Neural progenitor cell (in vitro differentiated cells): ENCODE results near the gene CCNB1. TPM values are rescaled to one million over a fixed set of nuclear protein-coding genes. Genes with fewer than 3 reads are reported as not detected.
"Not testable (repeated sequence)": the region's sequence is repeated elsewhere in the genome, so short reads cannot be mapped to it uniquely, and the experiment has no call there.

ENCODE experiments used
- DNase-seq: peaks from one replicate; pipeline ENCODE4 v3.0.0-alpha.2; 2016; ENCODE audit warnings: low spot score
- H2AFZ ChIP-seq: fragments of 200-600 bp; sonication (generic); replicated peaks from 2 replicates; pipeline ENCODE4 v1.6.1; 2016; ENCODE audit warnings: antibody characterized with exemption
- H3F3A ChIP-seq: fragments of 200-600 bp; sonication (generic); 2 replicates; pipeline ENCODE4 v1.6.1; 2016; ENCODE audit warnings: antibody characterized with exemption, low read depth
- H3K27ac ChIP-seq: fragments of 200-600 bp; sonication (generic); 2 replicates; pipeline ENCODE4 v1.5.1; 2016; ENCODE audit warnings: mild to moderate bottlenecking
- H3K27me3 ChIP-seq: fragments of 200-600 bp; sonication (generic); 2 replicates; pipeline ENCODE4 v1.6.1; 2016; ENCODE audit warnings: mild to moderate bottlenecking, moderate library complexity
- H3K36me3 ChIP-seq: fragments of 200-600 bp; sonication (generic); 2 replicates; pipeline ENCODE4 v1.5.1; 2016
- H3K4me1 ChIP-seq: fragments of 200-600 bp; sonication (generic); 2 replicates; pipeline ENCODE4 v1.6.1; 2016; ENCODE audit warnings: mixed run types
- H3K4me2 ChIP-seq: fragments of 200-600 bp; sonication (generic); 2 replicates; pipeline ENCODE4 v1.6.1; 2016
- H3K4me3 ChIP-seq: fragments of 200-600 bp; sonication (generic); 2 replicates; pipeline ENCODE4 v1.5.1; 2016
- H3K79me2 ChIP-seq: fragments of 200-600 bp; sonication (generic); 2 replicates; pipeline ENCODE4 v1.6.1; 2016; ENCODE audit warnings: low read depth
- H3K9ac ChIP-seq: fragments of 200-600 bp; sonication (generic); 2 replicates; pipeline ENCODE4 v1.6.1; 2016
- H3K9me3 ChIP-seq: fragments of 200-600 bp; sonication (generic); 2 replicates; pipeline ENCODE4 v1.5.1; 2016; ENCODE audit warnings: low read depth
- H4K20me1 ChIP-seq: fragments of 200-600 bp; sonication (generic); 2 replicates; pipeline ENCODE4 v1.6.1; 2016; ENCODE audit warnings: low read depth
- H3K27ac Mint-ChIP-seq: 3 replicates; pipeline ENCODE4 v1.8.0; 2021; ENCODE audit warnings: mixed read lengths
- H3K27me3 Mint-ChIP-seq: 2 replicates; pipeline ENCODE4 v1.8.0; 2022; ENCODE audit warnings: low read depth, mild to moderate bottlenecking, inconsistent platforms, moderate library complexity, mixed read lengths; ENCODE audit not compliant: insufficient read depth
- H3K36me3 Mint-ChIP-seq: 3 replicates; pipeline ENCODE4 v1.8.0; 2021; ENCODE audit warnings: mixed read lengths
- H3K4me1 Mint-ChIP-seq: 3 replicates; pipeline ENCODE4 v1.8.0; 2021; ENCODE audit warnings: mixed read lengths
- H3K4me3 Mint-ChIP-seq: 3 replicates; pipeline ENCODE4 v1.8.0; 2021; ENCODE audit warnings: mild to moderate bottlenecking, moderate library complexity, mixed read lengths
- H3K9me3 Mint-ChIP-seq: 3 replicates; pipeline ENCODE4 v1.8.0; 2020; ENCODE audit warnings: mixed read lengths
- EZH2 ChIP-seq: fragments of 200-600 bp; sonication (generic); IDR thresholded peaks from 2 replicates; pipeline ENCODE4 v1.6.1; 2017; ENCODE audit warnings: antibody characterized with exemption, mild to moderate bottlenecking, moderate library complexity
- EZH2phosphoT487 ChIP-seq: fragments of 200-600 bp; sonication (generic); IDR thresholded peaks from 2 replicates; pipeline ENCODE4 v1.6.1; 2017; ENCODE audit warnings: antibody characterized with exemption
- total RNA-seq: library from RNA; depleted of rRNA; stranded (reverse); fragments of >200 nt; gene quantifications from 2 replicates; pipeline ENCODE4 v1.2.3, GENCODE V29; 2015; ENCODE audit warnings: low replicate concordance
- TF ChIP-seq, protein P1 (sequence below): fragments of 200-600 bp; sonication (generic); IDR thresholded peaks from 2 replicates; pipeline ENCODE4 v1.5.1; 2017; ENCODE audit warnings: antibody characterized with exemption, mild to moderate bottlenecking

Gene CCNB1
- total RNA-seq, 1 donor from 2014 or later: 408 TPM

DNA sequence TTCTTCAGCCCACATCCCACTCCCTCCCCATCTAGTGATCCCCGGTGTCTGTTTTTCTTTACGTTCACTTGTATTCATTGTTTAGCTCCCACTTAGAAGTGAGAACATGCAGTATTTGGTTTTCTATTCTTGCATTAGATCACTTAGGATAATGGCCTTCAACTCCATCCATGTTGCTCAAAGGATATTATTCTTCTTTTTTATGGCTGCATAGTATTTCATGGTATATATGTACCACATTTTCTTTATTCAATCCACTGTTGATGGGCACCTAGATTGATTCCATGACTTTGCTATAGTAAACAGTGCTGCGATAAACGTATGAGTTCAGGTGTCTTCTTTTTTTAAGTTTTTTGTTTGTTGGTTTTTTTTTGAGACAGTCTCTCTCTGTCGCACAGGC, 29.1 kb upstream of the CCNB1 start:
- no peak for TF ChIP-seq EZH2phosphoT487
- TF ChIP-seq, protein P1, sequence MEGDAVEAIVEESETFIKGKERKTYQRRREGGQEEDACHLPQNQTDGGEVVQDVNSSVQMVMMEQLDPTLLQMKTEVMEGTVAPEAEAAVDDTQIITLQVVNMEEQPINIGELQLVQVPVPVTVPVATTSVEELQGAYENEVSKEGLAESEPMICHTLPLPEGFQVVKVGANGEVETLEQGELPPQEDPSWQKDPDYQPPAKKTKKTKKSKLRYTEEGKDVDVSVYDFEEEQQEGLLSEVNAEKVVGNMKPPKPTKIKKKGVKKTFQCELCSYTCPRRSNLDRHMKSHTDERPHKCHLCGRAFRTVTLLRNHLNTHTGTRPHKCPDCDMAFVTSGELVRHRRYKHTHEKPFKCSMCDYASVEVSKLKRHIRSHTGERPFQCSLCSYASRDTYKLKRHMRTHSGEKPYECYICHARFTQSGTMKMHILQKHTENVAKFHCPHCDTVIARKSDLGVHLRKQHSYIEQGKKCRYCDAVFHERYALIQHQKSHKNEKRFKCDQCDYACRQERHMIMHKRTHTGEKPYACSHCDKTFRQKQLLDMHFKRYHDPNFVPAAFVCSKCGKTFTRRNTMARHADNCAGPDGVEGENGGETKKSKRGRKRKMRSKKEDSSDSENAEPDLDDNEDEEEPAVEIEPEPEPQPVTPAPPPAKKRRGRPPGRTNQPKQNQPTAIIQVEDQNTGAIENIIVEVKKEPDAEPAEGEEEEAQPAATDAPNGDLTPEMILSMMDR: no peak
- no peak for TF ChIP-seq EZH2

GRCh38 chr5:69138766-69139165, 28.2 kb upstream of the CCNB1 start:
- H3K4me3 Mint-ChIP-seq: no peak overlapping the region
- H3K27ac ChIP-seq: no peak overlapping the region
- H3K27me3 Mint-ChIP-seq: no peaks in the 10 kb centered on the region
- H3K36me3 ChIP-seq: no peaks in the 10 kb centered on the region
- no peaks in the 10 kb centered on the region for H3K4me1 ChIP-seq
- no peaks in the 10 kb centered on the region for H3K4me1 Mint-ChIP-seq
- no peaks in the 10 kb centered on the region for H3F3A ChIP-seq
- H3K9ac ChIP-seq: no peak overlapping the region
- peaks cover 4% of the 10 kb centered on the region for H3K36me3 Mint-ChIP-seq
- H3K27me3 ChIP-seq: no peaks in the 10 kb centered on the region
- peaks cover 15% of the 10 kb centered on the region for H3K9me3 Mint-ChIP-seq
- TF ChIP-seq EZH2phosphoT487: no peak
- no peak for TF ChIP-seq EZH2
- TF ChIP-seq, protein P1: no peak
- no peak for DNase-seq
- H4K20me1 ChIP-seq: no peaks in the 10 kb centered on the region
- no peak overlapping the region for H2AFZ ChIP-seq
- H3K9me3 ChIP-seq: no peaks in the 10 kb centered on the region
- no peak overlapping the region for H3K27ac Mint-ChIP-seq
- no peak overlapping the region for H3K4me2 ChIP-seq
- H3K4me3 ChIP-seq: no peak overlapping the region
- H3K79me2 ChIP-seq: no peaks in the 10 kb centered on the region

More for the DNA sequence above, 29.1 kb upstream of the CCNB1 start:
- Mint-ChIP-seq H3K4me1 (no peaks in the 10 kb centered on the region), H3K27me3 (no peaks in the 10 kb centered on the region), H3K9me3 (peaks cover 15% of the 10 kb centered on the region), H3K27ac (no peak overlapping the region), H3K4me3 (no peak overlapping the region), H3K36me3 (peaks cover 6% of the 10 kb centered on the region)
- H3K36me3 ChIP-seq: no peaks in the 10 kb centered on the region
- no peaks in the 10 kb centered on the region for H3K4me1 ChIP-seq
- no peak overlapping the region for H2AFZ ChIP-seq
- no peaks in the 10 kb centered on the region for H4K20me1 ChIP-seq
- no peak overlapping the region for H3K9ac ChIP-seq
- no peak overlapping the region for H3K4me3 ChIP-seq
- H3F3A ChIP-seq: peaks cover 7% of the 10 kb centered on the region
- no peaks in the 10 kb centered on the region for H3K9me3 ChIP-seq
- no peaks in the 10 kb centered on the region for H3K79me2 ChIP-seq
- DNase-seq: no peak
- H3K4me2 ChIP-seq: no peak overlapping the region
- no peaks in the 10 kb centered on the region for H3K27me3 ChIP-seq
- H3K27ac ChIP-seq: no peak overlapping the region

DNA sequence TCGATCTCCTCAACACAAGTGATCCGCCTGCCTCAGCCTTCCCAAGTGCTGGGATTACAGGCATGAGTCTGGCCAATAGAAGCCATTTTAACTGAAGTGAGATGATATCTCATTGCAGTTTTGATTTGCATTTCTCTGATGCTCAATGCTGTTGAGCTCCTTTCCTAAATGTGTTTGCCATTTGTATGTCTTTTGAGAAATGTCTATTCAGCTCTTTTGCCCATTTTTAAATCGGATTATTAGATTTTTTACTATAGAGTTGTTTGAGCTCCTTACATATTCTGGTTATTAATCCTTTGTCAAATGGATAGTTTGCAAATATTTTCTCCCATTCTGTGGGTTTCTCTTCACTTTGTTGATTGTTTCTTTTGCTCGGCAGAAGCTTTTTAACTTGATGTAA, 26.7 kb upstream of the CCNB1 start:
- not testable (repeated sequence) for H3K4me2 ChIP-seq, H3K4me3 ChIP-seq, DNase-seq, H3K9ac ChIP-seq, H3K36me3 Mint-ChIP-seq, H3K27ac ChIP-seq, H3F3A ChIP-seq, H4K20me1 ChIP-seq, H3K4me1 Mint-ChIP-seq, H3K9me3 ChIP-seq, H3K27me3 ChIP-seq, H3K36me3 ChIP-seq, H2AFZ ChIP-seq, H3K4me3 Mint-ChIP-seq, H3K79me2 ChIP-seq, H3K27me3 Mint-ChIP-seq, H3K4me1 ChIP-seq, H3K27ac Mint-ChIP-seq
- H3K9me3 Mint-ChIP-seq: peaks cover 15% of the 10 kb centered on the region

DNA sequence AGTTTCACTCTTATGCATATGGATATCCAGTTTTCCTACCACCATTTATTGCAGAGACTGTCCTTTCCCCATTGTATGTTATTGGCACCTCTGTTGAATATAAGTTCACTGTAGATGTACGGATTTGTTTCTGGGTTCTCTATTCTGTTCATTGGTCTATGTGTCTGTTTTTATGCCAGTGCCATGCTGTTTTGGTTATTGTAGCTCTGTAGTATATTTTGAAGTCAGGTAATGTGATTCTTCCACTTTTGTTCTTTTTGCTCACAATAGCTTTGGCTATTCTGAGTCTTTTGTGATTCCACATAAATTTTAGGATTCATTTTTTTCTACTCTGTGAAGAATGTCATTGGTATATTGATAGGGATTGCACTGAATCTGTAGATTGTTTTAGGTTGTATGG, 26.1 kb upstream of the CCNB1 start:
- Histone ChIP-seq H3K36me3 (no peaks in the 10 kb centered on the region), H3K4me1 (no peaks in the 10 kb centered on the region), H3K27ac (no peak overlapping the region), H4K20me1 (no peaks in the 10 kb centered on the region), H3F3A (no peaks in the 10 kb centered on the region), H3K79me2 (no peaks in the 10 kb centered on the region), H3K27me3 (no peaks in the 10 kb centered on the region), H3K4me2 (no peak overlapping the region), H3K9me3 (no peaks in the 10 kb centered on the region), H2AFZ (no peak overlapping the region), H3K9ac (no peak overlapping the region), H3K4me3 (no peak overlapping the region)
- Mint-ChIP-seq H3K27me3 (peaks cover 2% of the 10 kb centered on the region), H3K9me3 (peaks cover 15% of the 10 kb centered on the region), H3K4me1 (no peaks in the 10 kb centered on the region), H3K4me3 (no peak overlapping the region), H3K27ac (no peak overlapping the region), H3K36me3 (no peaks in the 10 kb centered on the region)
- TF ChIP-seq EZH2 (no peak), EZH2phosphoT487 (no peak)
- TF ChIP-seq, protein P1: no peak
- no peak for DNase-seq

- not testable (repeated sequence) for H3K4me2 ChIP-seq, H3K4me3 ChIP-seq, H3K36me3 Mint-ChIP-seq, H3K4me1 ChIP-seq, H3F3A ChIP-seq, H3K36me3 ChIP-seq, H3K27me3 ChIP-seq, H2AFZ ChIP-seq, DNase-seq, H3K79me2 ChIP-seq, H3K27ac ChIP-seq, H3K27me3 Mint-ChIP-seq, H3K4me3 Mint-ChIP-seq, H4K20me1 ChIP-seq, H3K9ac ChIP-seq, H3K9me3 ChIP-seq, H3K9me3 Mint-ChIP-seq, H3K4me1 Mint-ChIP-seq
- peak overlapping the region; percentile 85 for H3K27ac Mint-ChIP-seq
Observed at GRCh38 chr5:69148576-69148975, 18.4 kb upstream of the CCNB1 start.
